ENCODE data around the gene RPS28. TPM values are rescaled to one million over a fixed set of nuclear protein-coding genes. Genes with fewer than 3 reads are reported as not detected.
"Not testable (repeated sequence)": the region's sequence is repeated elsewhere in the genome, so short reads cannot be mapped to it uniquely, and the experiment has no call there.

RPS28 gene
- total RNA-seq, 2 donors from 2014 or later: 1,064 to 1,153 TPM

DNA sequence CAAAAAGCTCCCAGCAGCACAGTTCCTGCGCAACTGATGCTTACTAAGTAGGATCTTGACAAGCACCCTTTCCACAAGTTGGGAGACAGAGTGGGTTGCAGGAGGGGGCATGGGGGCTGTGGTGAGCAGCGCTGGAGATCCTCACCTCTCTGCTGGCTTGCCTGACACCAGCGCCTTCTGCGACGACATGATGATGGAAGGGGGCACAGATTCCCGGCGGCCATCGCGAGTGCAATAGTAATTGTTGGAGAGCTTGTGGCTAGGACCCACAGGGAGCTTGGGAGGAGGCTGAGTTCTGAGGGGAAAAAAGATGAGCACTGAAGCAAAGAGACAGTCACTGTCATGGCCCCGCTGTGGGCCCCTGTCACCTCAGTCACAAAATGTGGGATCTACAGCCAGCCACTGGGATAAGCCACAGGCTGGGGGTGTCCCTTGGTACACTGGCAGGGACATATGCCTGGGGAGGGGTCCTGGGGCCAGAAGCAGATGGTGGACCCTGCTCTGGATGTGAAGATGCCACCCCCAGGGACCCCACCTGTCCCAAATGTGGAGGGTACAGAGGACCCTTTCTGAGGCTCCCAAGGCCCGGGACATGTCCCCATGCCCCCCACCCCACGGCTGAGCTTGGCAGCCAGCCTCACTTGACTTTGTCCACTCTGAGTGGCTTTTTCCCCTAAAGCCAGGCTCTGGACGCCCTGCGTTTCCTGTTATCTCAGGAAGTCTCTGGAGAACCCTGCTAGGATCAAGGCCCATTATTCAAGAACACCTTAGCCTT lies 4.8 kb upstream of the RPS28 start:
- intact Hi-C loops (cut with DNase I): no loop called here
- ATAC-seq (no peak), DNase-seq (peak; percentile 19)

GRCh38 chr19:8318835-8319234 lies 2.5 kb upstream of the RPS28 start:
- intact Hi-C loops (cut with DNase I); ATAC-seq: not testable (repeated sequence)

GRCh38 chr19:8319807-8320520 lies 1.3 kb upstream of the RPS28 start:
- no peak for ATAC-seq
- intact Hi-C loops (cut with DNase I): no loop called here
- no peak for DNase-seq

More at GRCh38 chr19:8318835-8319234, 2.5 kb upstream of the RPS28 start:
- not testable (repeated sequence) for DNase-seq

DNA sequence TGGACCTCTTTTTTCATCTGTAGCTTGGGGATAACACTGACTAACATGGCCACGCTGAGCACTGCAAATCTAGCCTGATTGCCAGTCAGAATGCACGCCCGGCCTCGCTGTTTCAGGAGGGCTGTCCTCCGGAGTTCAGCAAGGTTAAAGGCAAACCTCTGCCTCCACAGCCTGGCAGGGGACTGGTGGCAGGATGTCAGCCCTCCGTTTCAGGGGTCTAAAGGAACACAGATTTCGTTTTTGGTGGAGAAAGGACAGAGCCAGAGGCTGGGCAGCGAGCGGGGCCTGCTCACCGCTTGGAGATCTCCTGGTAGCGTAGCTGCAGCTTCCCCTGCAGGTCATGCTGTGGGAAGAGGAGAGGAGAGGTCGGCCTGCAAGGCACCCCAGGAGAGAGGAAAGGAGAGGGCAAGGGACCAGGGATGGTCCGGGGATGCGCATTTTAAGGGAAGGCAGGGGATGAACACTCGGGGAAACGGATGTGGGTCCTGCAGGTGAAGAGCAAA lies 681 bp upstream of the RPS28 start:
- ATAC-seq (peak; percentile 4 to 13), DNase-seq (no peak)
- intact Hi-C loops (cut with DNase I): no loop called here

DNA sequence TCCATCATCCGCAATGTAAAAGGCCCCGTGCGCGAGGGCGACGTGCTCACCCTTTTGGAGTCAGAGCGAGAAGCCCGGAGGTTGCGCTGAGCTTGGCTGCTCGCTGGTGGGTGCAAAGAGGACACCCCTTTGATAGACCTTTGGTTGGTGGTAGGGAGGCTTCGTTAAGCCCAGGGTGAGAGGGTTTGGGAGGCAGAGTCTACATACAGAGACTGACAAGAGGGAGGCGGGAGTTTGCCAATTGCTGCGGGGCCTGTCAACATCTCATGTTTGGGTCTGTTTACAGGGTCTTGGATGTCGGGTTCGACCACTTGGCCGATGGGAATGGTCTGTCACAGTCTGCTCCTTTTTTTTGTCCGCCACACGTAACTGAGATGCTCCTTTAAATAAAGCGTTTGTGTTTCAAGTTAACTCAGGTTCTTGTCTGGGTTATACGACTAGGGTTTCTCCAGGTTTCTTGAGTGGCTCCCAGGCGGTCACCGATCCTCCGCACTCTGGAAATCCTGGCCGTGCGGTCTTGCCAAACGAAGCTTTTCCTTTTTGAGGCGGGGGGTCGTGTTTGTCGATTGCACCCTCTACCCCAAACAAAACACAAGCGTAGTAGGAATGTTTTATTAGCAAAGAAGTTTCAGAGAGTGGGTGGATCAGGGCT lies 816 bp downstream of the RPS28 start:
- intact Hi-C loops (cut with DNase I): no loop called here
- ATAC-seq (peak in 1 of 2 donors; percentile 10), DNase-seq (no peak)

- intact Hi-C loops (cut with DNase I): no loop called here
- no peak for DNase-seq
Measured at GRCh38 chr19:8322638-8322997, 1.3 kb downstream of the RPS28 start.

DNA sequence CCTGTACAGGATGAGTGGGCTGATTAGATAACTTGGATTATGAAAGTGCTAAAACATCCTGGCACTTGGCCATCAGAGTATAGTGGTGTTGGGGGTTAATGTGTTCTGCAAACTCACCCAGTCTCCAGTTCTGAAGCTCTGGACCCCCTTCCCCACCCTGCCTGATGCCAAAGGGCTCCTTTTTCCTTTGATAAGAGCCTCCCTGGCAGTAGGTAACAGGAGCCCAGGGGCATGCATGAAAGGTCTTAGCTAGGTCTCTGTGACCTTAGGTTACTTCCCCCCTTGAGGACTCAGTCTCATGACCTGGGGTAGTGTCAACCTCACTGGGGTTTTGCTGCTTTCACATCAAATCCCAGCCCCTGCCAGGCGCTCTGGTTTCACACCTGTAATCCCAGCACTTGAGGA lies 2.5 kb downstream of the RPS28 start:
- no peak for DNase-seq
- no peak for ATAC-seq
- intact Hi-C loops (cut with DNase I): no loop called here

More at GRCh38 chr19:8322638-8322997, 1.3 kb downstream of the RPS28 start:
- no peak for ATAC-seq

DNA sequence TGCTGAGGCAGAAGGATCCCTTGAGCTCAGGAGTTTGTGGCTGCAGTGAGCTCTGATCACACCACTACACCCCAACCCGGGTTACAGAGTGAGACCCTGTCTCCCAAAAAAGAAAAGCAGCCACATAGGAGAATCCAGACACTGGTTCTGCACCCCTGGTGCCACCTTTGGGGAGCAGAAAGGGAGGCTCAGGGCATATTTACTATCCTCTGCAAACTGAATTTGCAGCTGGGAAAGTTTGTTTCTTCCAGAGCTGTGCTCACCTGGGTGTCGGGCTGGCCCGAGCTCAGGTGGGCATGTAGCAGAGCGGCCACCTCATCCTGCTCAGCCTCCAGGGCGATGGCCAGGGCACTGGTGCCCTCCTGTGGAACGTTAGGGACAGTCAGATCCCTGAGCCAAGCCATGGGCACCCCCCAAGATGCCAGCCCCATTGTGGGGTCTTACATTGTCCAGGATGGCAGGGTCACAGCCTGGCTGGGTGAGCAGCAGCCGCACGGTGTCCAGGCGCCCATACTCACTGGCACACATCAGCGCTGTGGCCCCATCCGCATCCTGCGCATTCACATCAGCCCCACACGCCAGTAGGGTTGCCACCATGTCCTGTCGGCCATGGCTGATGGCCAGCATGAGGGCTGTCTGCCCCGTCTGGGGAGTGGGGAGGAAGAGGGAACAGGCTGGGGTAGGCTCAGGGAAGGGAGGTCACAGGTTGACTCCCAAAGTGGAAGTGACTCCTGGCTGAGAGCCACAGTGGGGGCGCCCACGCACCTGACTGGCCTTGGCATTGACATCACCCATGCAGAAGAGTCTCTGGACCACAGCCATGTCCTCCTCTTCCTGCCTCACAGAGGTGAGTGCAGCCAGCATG lies 3.1 kb downstream of the RPS28 start:
- intact Hi-C loops (cut with DNase I): no loop called here
- ATAC-seq (no peak), DNase-seq (peak; percentile 40)

DNA sequence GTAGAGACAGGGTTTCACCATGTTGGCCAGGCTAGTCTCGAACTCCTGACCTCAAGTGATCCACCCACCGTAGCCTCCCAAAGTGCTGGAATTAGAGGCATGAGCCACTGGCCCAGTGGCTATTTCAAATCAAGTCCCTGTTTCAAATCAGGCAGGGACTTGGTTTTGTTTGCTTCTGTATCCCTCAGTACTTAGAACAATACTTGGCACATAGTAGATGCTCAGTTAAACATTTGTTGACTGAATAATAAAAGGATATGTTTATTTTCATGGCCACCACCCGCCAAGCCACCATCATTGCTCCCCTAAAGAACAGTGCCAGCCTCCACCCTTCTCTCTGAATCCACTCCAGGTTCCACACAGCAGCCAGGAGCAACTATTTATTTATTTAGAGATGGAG lies 4.2 kb downstream of the RPS28 start:
- intact Hi-C loops (cut with DNase I): no loop called here
- DNase-seq (no peak), ATAC-seq (no peak)

- no peak for DNase-seq
- ATAC-seq: no peak
- intact Hi-C loops (cut with DNase I): no loop called here
Measured at GRCh38 chr19:8329996-8330395, 8.7 kb downstream of the RPS28 start.

DNA sequence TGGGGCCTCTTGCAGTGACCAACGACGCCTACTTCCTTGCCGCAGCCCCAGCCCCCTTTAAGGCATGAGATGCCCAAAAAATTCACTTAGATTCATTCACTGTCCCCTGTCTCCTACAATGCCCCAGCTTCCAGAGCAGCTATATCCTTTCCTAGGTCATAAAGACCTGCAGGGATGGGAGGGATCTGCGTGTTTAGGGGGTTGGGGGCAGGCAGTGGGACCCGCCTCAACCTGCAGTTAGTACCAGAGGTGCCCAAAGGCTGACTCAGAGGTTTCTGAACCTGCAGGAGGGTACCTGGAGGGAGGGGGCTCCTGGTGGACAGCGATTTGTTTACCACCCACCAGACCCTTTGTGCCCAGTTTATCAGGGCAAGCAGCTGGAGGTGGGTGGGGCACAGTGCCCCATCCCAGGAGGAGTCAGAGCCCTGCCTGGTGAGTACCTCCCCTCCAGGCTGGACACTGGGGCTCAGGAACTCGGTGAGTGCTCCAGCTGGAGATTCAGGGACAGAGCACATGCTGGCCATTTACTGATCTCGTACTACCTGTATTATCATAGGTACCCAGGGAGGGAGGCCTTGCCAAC lies 10.1 kb downstream of the RPS28 start:
- intact Hi-C loops (cut with DNase I): no loop called here
- ATAC-seq: no peak
- DNase-seq: no peak

DNA sequence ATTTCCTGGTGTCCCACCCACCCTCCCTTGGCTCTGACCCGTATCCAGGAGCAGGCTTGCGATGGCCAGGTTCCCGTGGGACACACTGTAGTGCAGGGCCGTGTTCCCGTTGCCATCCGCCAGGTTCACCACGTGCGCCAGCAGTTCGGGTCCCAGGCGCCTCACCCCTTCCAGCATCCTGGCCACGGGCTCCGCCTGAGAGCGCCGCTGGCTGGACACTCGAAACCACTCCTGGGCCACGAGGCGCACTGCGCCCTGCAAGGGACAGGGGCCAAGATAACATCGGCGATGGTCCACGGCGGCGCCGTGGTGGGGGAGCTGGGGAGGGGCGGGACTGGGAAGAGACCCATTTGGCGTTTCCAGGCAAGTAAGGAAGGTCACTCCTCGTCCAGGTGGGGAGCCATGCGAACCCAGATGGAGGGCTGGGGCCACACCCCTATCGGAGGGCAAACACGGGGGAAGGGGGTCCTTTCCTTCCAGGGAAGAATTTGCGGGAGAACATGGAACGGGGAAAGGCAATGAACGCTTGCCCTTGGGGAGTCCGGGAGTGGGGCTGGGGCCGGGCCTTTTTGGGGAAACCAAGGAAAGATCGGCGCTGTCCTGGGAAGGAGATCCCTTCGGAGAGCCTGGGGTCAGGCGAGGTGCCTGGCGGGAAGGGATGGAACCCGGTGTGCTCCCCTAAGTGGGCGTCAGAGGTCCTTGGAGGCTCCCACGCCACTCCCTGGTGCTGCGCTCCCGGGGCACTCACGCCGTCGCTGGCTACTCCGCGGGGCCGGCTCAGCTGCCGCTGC lies 11.9 kb downstream of the RPS28 start:
- DNase-seq: peak; percentile 38
- intact Hi-C loops (cut with DNase I): no loop called here
- peak in 1 of 2 donors; percentile 11 for ATAC-seq

- no peak for ATAC-seq
- no peak for DNase-seq
Measured at GRCh38 chr19:8333767-8334457, 12.6 kb downstream of the RPS28 start.

GRCh38 chr19:8334458-8335342 lies 13.4 kb downstream of the RPS28 start:
- DNase-seq: peak; percentile 46
- peak; percentile 69 to 72 for ATAC-seq
- intact Hi-C loops (cut with DNase I): no loop called here

More at GRCh38 chr19:8333767-8334457, 12.6 kb downstream of the RPS28 start:
- intact Hi-C loops (cut with DNase I): no loop called here

GRCh38 chr19:8335343-8336071 lies 14.2 kb downstream of the RPS28 start:
- intact Hi-C loops (cut with DNase I): no loop called here
- ATAC-seq (no peak), DNase-seq (no peak)

Measured in left cardiac atrium (tissue), 4 donors.